CMK (cell line): Measurements from ENCODE around the gene EPPIN.

Experiments used
- DNase-seq: peaks from one replicate; pipeline ENCODE4 v3.0.0-alpha.2; 2010; ENCODE audit warnings: low read depth

The EPPIN gene

GRCh38 chr20:45538209-45538799 is 8.9 kb downstream of the EPPIN start:
- DNase-seq, result no peak

GRCh38 chr20:45527294-45527693 is 19.9 kb downstream of the EPPIN start:
- no peak for DNase-seq

- DNase-seq, result no peak
Observed at GRCh38 chr20:45523821-45524220, 23.4 kb downstream of the EPPIN start.

GRCh38 chr20:45518282-45518681 is 28.9 kb downstream of the EPPIN start:
- DNase-seq, result no peak

GRCh38 chr20:45515147-45515913 is 31.9 kb downstream of the EPPIN start, which contains the start of gene SPINT3:
Gene SPINT3 (minus strand): TSS chr20:45515622. CDS start chr20:45515608, 14 bp downstream.
- DNase-seq, result no peak

- no peak for DNase-seq
Observed at GRCh38 chr20:45510242-45510862, 36.8 kb downstream of the EPPIN start.

- no peak for DNase-seq
Observed at GRCh38 chr20:45509091-45509490, 38.1 kb downstream of the EPPIN start.

GRCh38 chr20:45508068-45508886 is 38.9 kb downstream of the EPPIN start:
- no peak for DNase-seq

- DNase-seq, result no peak
Observed at GRCh38 chr20:45507011-45507820, 40.0 kb downstream of the EPPIN start.

- no peak for DNase-seq
Observed at GRCh38 chr20:45506398-45506797, 40.8 kb downstream of the EPPIN start.

GRCh38 chr20:45503403-45503802 is 43.8 kb downstream of the EPPIN start:
- no peak for DNase-seq

GRCh38 chr20:45502561-45502960 is 44.6 kb downstream of the EPPIN start:
- DNase-seq, result no peak

GRCh38 chr20:45501600-45501999 is 45.6 kb downstream of the EPPIN start:
- DNase-seq, result no peak

- no peak for DNase-seq
Observed at GRCh38 chr20:45500022-45500421, 47.2 kb downstream of the EPPIN start.

- DNase-seq, result no peak
Observed at GRCh38 chr20:45497971-45498494, 49.2 kb downstream of the EPPIN start.

GRCh38 chr20:45496166-45496565 is 51.0 kb downstream of the EPPIN start:
- DNase-seq, result no peak

GRCh38 chr20:45495501-45495941 is 51.7 kb downstream of the EPPIN start:
- DNase-seq, result no peak
